Measurements from ENCODE around the gene HMGN1.

The HMGN1 gene

DNA sequence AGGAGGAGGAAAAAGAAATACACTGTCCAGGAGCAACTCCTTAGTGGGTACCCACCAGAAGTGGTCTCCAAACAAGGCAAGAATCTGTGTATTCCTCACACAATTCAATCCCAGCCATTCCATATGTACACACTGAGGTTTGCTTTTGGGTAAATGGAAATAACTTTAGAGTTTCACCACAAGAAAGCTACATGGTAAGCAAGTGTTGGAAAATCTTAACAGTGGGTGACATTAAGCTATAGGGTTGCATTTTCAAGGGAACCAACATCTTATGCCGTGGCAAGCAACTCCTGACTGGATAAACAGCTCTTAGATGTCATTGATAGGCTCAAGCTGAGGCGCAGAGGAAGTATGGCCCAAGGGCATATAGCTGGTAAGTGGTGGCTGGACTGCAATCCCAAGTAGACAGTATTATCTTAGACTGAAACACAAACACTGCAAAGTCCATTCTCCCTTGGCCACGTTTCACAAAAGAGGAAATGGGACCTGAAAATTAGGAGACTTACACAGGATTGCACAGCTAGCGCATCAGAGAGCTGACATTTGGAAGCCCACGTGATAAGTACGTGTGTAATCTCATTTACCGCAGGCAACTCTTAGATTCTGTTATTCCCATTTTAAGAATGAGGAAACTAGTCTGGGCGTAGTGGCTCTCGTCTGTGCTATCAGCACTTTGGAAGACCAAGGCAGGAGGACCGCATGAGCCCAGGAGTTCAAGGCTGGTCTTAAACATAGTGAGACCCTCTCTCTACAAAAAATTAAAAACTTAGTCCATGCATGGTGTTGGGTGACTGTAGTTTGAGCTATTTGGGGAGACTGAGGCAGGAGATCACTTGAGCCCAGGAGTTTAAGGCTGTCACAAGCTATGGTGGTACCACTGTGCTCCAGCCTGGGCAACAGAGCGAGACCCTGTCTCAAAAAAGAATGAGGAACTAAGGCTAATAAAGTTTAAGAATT is 31.5 kb downstream of the HMGN1 start:
- H3K27ac ChIP-seq, result no peak overlapping the region
- TF ChIP-seq, protein P1, sequence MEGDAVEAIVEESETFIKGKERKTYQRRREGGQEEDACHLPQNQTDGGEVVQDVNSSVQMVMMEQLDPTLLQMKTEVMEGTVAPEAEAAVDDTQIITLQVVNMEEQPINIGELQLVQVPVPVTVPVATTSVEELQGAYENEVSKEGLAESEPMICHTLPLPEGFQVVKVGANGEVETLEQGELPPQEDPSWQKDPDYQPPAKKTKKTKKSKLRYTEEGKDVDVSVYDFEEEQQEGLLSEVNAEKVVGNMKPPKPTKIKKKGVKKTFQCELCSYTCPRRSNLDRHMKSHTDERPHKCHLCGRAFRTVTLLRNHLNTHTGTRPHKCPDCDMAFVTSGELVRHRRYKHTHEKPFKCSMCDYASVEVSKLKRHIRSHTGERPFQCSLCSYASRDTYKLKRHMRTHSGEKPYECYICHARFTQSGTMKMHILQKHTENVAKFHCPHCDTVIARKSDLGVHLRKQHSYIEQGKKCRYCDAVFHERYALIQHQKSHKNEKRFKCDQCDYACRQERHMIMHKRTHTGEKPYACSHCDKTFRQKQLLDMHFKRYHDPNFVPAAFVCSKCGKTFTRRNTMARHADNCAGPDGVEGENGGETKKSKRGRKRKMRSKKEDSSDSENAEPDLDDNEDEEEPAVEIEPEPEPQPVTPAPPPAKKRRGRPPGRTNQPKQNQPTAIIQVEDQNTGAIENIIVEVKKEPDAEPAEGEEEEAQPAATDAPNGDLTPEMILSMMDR (conservative IDR thresholded peaks at IDR 0.05), result no peak

DNA sequence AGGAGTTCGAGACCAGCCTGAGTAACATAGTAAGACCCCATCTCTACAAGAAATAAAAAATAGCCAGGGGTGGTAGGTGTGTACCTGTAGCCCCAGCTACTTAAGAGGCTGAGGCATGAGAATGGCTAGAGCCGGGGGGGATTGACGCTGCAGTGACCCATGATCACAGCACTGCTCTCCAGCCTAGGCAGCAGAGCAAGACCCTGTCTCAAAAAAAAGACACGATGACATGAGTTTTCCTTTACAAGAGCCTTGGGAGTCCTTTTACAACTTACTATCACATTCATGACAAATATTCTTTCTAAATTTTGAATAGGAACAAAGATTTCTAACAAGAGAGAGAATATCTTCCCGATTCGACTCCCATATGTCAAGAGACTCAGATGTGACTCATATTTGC is 32.2 kb downstream of the HMGN1 start:
- TF ChIP-seq, protein P1 (conservative IDR thresholded peaks at IDR 0.05), result no peak
- H3K27ac ChIP-seq, result no peak overlapping the region

DNA sequence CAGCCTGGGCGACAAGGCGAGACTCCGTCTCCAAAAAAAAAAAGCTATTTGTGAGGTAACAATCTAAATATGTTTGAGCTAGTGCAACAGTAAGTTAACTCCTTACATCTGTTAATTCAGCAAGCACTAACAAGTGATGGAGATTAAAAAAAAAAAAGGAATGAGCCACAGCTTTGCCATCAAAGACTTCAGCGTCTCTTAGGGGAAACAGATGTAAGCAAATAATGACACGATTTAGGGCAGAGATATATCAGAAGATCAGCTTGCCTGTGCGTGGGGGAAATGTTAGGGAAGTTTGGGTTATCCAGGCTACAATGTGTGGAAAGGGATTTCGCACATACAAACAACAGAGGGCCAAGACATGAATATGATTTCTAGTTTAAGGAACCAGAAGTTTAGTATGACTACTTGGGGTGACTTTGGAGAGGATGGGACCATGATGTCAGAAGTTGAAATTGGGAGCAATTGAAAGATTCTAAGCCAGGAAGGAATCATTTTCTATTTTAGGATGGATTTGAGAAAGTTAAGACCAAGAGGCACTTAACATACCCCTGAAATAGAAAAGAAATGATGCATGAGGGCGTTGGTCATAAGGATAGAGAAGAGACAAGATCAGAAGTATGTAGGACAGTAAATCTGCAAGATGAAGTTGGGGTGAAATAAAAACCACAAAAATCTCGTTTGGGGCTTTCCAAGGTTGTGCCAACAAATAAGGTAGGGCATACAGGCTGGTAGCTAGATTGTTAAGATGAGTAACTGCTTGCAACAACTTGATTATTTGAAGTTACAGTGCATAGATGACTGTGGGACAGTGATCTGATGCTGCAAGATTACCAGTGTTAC is 33.1 kb downstream of the HMGN1 start:
- TF ChIP-seq, protein P1 (conservative IDR thresholded peaks at IDR 0.05), result no peak
- H3K27ac ChIP-seq, result no peak overlapping the region

DNA sequence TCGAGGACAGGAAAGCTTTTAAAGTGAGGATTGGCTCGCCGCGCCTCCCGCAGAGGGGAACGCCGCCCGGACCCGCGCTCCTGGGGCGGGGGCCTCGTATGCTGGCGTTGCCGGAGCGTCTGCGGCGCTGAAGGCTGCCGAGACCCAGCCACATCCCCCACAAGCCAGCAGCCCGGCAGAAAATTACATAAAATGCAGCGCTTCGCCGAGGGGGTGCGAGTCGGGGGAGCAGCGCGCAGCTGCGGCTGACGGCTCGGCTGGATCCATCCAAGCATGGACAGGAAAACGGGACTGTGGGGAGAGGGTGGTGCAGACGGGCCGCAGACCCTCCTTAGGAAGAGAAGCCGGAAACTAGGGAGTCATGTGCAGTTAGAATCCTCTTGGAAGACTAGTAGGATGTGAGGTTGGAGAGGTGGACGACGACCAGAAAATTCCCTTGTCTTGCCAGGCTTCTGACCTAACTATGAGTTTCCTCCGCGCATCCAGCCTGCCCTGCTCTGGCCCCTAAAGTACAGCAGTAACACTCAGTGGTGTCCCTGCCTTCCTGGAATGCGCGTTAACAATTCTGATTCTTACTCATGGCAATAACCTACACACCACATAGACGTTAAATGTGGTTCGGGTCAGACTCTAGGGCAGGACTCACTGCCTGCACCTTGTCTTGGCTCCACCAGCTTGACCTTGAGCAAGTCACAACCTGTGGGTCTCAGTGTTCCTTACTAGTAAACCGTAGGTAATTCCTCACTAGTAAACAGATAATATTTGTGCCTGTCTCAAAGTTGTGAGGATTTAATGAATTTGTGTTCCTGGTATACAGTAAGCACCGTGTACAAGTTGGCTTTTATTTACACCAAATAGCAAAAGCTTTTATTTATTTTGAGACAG is 34.5 kb downstream of the HMGN1 start:
- peak overlapping the region; percentile 99 for H3K27ac ChIP-seq
- TF ChIP-seq, protein P1 (conservative IDR thresholded peaks at IDR 0.05), result no peak; the same call in 1 of the 2 replicates

DNA sequence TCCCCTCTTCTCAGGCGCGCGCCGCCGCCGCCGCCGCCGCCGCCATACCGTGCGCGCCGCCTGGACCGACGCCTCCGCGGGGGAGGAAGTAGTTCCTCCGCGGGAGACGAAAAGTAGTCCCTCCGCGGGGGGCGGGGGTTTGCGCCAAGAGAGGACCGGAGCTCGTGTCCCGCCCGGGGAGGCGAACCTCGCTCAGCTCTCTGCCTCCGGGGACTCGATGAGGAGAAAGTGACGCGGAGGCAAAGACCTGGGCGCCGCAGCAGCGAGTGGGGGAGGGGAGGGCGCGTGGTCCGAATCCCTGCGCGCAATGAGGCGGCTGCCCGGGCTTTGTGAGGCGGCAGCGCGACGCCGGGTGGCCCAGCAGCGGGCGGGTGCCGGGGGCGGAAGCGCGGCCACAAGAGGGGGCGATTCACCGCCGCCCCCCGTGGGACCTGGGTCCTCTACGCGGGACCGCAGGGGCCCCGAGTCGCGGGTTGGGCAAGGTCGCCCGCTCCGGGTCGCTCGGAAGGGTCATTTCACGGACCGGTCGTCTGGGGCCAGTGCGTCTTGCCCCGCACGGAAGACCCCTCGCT is 35.2 kb downstream of the HMGN1 start, which contains the start of gene BRWD1:
Gene BRWD1, minus strand, starts transcription at position 62 of the 572 bp plus-strand sequence. CDS start 141 bp downstream, outside the sequence.
- TF ChIP-seq, protein P1 (conservative IDR thresholded peaks at IDR 0.05), result peak; percentile 48; the same call in 1 of the 2 replicates
- H3K27ac ChIP-seq, result peak within 1 kb of the TSS; percentile 99

DNA sequence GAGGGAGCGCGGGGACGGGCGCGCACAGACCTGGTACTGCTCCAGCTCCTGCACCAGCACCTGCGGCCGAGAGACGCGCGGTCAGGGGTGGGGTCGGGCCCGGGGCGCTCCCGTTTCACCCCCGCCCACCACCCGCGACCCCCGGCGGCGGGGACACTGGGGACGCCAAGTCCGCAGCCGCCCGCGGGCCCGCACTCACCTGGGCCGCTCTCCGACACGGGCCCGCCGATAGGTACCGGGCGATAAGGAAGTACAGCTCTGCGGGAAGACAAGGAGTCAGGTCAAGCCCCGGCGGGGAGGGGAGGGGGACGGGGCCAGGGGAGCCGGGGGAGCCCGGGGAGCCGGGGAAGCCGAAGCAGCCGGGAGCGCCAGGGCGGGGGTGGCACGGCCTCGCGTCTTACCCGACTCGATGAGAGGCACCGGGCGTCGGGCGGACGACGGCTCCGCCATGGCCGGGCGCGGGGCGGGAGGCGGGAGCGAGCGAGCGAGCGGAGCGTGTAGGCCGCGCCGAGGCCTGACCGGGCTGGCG is 35.8 kb downstream of the HMGN1 start:
- TF ChIP-seq, protein P1 (conservative IDR thresholded peaks at IDR 0.05), result no peak
- H3K27ac ChIP-seq, result peak overlapping the region; percentile 99
